SH-SY5Y (cell line): ENCODE measurements around the gene C19orf33.

Source experiments
- GATA2 ChIP-seq: IDR thresholded peaks from 2 replicates; pipeline ENCODE4 v1.6.1; 2011; ENCODE audit warnings: mild to moderate bottlenecking, low read depth, low read length
- GATA3 ChIP-seq: IDR thresholded peaks from 2 replicates; pipeline ENCODE4 v1.6.1; 2011; ENCODE audit warnings: low read depth, mild to moderate bottlenecking, low read length, moderate library complexity

GRCh38 chr19:38265213-38265861 lies 38.7 kb upstream of the C19orf33 start:
- TF ChIP-seq GATA3 = no peak
- TF ChIP-seq GATA2 = no peak
